Progenitor cell of endocrine pancreas (in vitro differentiated cells): ENCODE results near the gene ANGPT4. TPM values are rescaled to one million over a fixed set of nuclear protein-coding genes. Genes with fewer than 3 reads are reported as not detected.

Experiments
- DNase-seq: peaks from one replicate; pipeline ENCODE4 v3.0.0; 2021; ENCODE audit warnings: low spot score; ENCODE audit not compliant: unreplicated experiment
- H3K27ac Mint-ChIP-seq: 2 replicates; pipeline ENCODE4 v1.8.0; 2021; ENCODE audit warnings: mild to moderate bottlenecking, moderate library complexity, mixed read lengths
- H3K27me3 Mint-ChIP-seq: 2 replicates; pipeline ENCODE4 v1.8.0; 2021; ENCODE audit warnings: mixed read lengths
- H3K36me3 Mint-ChIP-seq: 2 replicates; pipeline ENCODE4 v1.8.0; 2022; ENCODE audit warnings: mixed read lengths; ENCODE audit not compliant: insufficient read depth
- H3K4me1 Mint-ChIP-seq: 2 replicates; pipeline ENCODE4 v1.8.0; 2021; ENCODE audit warnings: low read depth, mixed read lengths
- H3K4me3 Mint-ChIP-seq: 2 replicates; pipeline ENCODE4 v1.8.0; 2021; ENCODE audit warnings: low read depth, mild to moderate bottlenecking, moderate library complexity, mixed read lengths
- H3K9me3 Mint-ChIP-seq: 2 replicates; pipeline ENCODE4 v1.8.0; 2021; ENCODE audit warnings: low read depth, mixed read lengths
- CTCF ChIP-seq: fragments of 200-600 bp; sonication (generic); IDR thresholded peaks from one replicate; pipeline ENCODE4 v1.5.0; 2021; ENCODE audit warnings: antibody characterized with exemption, mild to moderate bottlenecking; ENCODE audit not compliant: unreplicated experiment
- total RNA-seq: library from RNA; stranded (reverse); gene quantifications from 2 replicates; pipeline ENCODE4 v1.2.1, GENCODE V29; 2021

ANGPT4 gene
- total RNA-seq, 1 donor from 2014 or later: not detected

- TF ChIP-seq CTCF: no peak
- Mint-ChIP-seq H3K9me3 (no peaks in the 10 kb centered on the region), H3K36me3 (no peaks in the 10 kb centered on the region), H3K27ac (no peak overlapping the region), H3K27me3 (peaks cover 23% of the 10 kb centered on the region), H3K4me1 (no peaks in the 10 kb centered on the region), H3K4me3 (no peak overlapping the region)
- DNase-seq: no peak
These were observed 46.5 kb downstream of the ANGPT4 start for GRCh38 chr20:869606-870005.

GRCh38 chr20:868279-868678 lies 47.9 kb downstream of the ANGPT4 start:
- TF ChIP-seq CTCF: no peak
- no peak for DNase-seq
- no peak overlapping the region for H3K27ac Mint-ChIP-seq
- no peak overlapping the region for H3K4me3 Mint-ChIP-seq
- peaks cover 3% of the 10 kb centered on the region for H3K4me1 Mint-ChIP-seq
- H3K36me3 Mint-ChIP-seq: no peaks in the 10 kb centered on the region
- no peaks in the 10 kb centered on the region for H3K9me3 Mint-ChIP-seq
- H3K27me3 Mint-ChIP-seq: peaks cover 17% of the 10 kb centered on the region

GRCh38 chr20:865440-865839 lies 50.7 kb downstream of the ANGPT4 start:
- Mint-ChIP-seq H3K27ac (no peak overlapping the region), H3K36me3 (no peaks in the 10 kb centered on the region), H3K27me3 (peaks cover 16% of the 10 kb centered on the region), H3K4me1 (peaks cover 3% of the 10 kb centered on the region), H3K9me3 (no peaks in the 10 kb centered on the region), H3K4me3 (no peak overlapping the region)
- DNase-seq: no peak
- TF ChIP-seq CTCF: no peak

GRCh38 chr20:860891-861290 lies 55.2 kb downstream of the ANGPT4 start:
- no peak for DNase-seq
- H3K4me1 Mint-ChIP-seq: peaks cover 3% of the 10 kb centered on the region
- no peak overlapping the region for H3K4me3 Mint-ChIP-seq

GRCh38 chr20:859751-860231 lies 56.3 kb downstream of the ANGPT4 start:
- H3K4me3 Mint-ChIP-seq: no peak overlapping the region
- no peaks in the 10 kb centered on the region for H3K36me3 Mint-ChIP-seq
- no peaks in the 10 kb centered on the region for H3K9me3 Mint-ChIP-seq
- H3K4me1 Mint-ChIP-seq: peaks cover 3% of the 10 kb centered on the region
- no peak overlapping the region for H3K27ac Mint-ChIP-seq
- H3K27me3 Mint-ChIP-seq: no peaks in the 10 kb centered on the region
- no peak for DNase-seq
- no peak for TF ChIP-seq CTCF

More at GRCh38 chr20:860891-861290, 55.2 kb downstream of the ANGPT4 start:
- no peak for TF ChIP-seq CTCF
- no peaks in the 10 kb centered on the region for H3K9me3 Mint-ChIP-seq
- H3K36me3 Mint-ChIP-seq: no peaks in the 10 kb centered on the region
- no peak overlapping the region for H3K27ac Mint-ChIP-seq
- H3K27me3 Mint-ChIP-seq: peaks cover 5% of the 10 kb centered on the region
